8988T (cell line): Measurements from ENCODE around the gene KYNU.
"Not testable (repeated sequence)": the region's sequence is repeated elsewhere in the genome, so short reads cannot be mapped to it uniquely, and the experiment has no call there.

Experiments used
- DNase-seq: peaks from one replicate; pipeline ENCODE4 v3.0.0; 2011

The KYNU gene

GRCh38 chr2:142872882-142873724 is 4.4 kb upstream of the KYNU start:
- no peak for DNase-seq

- DNase-seq = no peak
Observed at GRCh38 chr2:142873831-142874287, 3.6 kb upstream of the KYNU start.

GRCh38 chr2:142874293-142874814 is 3.1 kb upstream of the KYNU start:
- DNase-seq = no peak

- no peak for DNase-seq
Observed at GRCh38 chr2:142875010-142875409, 2.5 kb upstream of the KYNU start.

- no peak for DNase-seq
Observed at GRCh38 chr2:142875652-142876051, 1.8 kb upstream of the KYNU start.

- DNase-seq = no peak
Observed at GRCh38 chr2:142876423-142876822, 1.0 kb upstream of the KYNU start.

GRCh38 chr2:142878031-142878678 is 691 bp downstream of the KYNU start:
- DNase-seq = no peak

- DNase-seq = no peak
Observed at GRCh38 chr2:142879151-142879550, 1.7 kb downstream of the KYNU start.

GRCh38 chr2:142880279-142880678 is 2.8 kb downstream of the KYNU start:
- DNase-seq = no peak

- DNase-seq = no peak
Observed at GRCh38 chr2:142881619-142882018, 4.2 kb downstream of the KYNU start.

GRCh38 chr2:142882500-142882899 is 5.0 kb downstream of the KYNU start:
- DNase-seq = not testable (repeated sequence)

- DNase-seq = no peak
Observed at GRCh38 chr2:142883526-142883925, 6.1 kb downstream of the KYNU start.

- no peak for DNase-seq
Observed at GRCh38 chr2:142885543-142885942, 8.1 kb downstream of the KYNU start.

GRCh38 chr2:142892715-142893114 is 15.3 kb downstream of the KYNU start:
- DNase-seq = no peak

GRCh38 chr2:142893241-142893640 is 15.8 kb downstream of the KYNU start:
- DNase-seq = no peak

- DNase-seq = no peak
Observed at GRCh38 chr2:142897807-142898206, 20.3 kb downstream of the KYNU start.

GRCh38 chr2:142900327-142900726 is 22.9 kb downstream of the KYNU start:
- not testable (repeated sequence) for DNase-seq

- DNase-seq = no peak
Observed at GRCh38 chr2:142901780-142902179, 24.3 kb downstream of the KYNU start.

GRCh38 chr2:142903726-142904125 is 26.3 kb downstream of the KYNU start:
- not testable (repeated sequence) for DNase-seq

GRCh38 chr2:142907653-142908052 is 30.2 kb downstream of the KYNU start:
- DNase-seq = no peak

- no peak for DNase-seq
Observed at GRCh38 chr2:142914507-142915313, 37.2 kb downstream of the KYNU start.

- DNase-seq = no peak
Observed at GRCh38 chr2:142915502-142915901, 38.0 kb downstream of the KYNU start.

GRCh38 chr2:142918624-142919023 is 41.2 kb downstream of the KYNU start:
- DNase-seq = no peak
